HFFc6 (cell line): ENCODE results near the gene KCNQ1OT1. TPM values are rescaled to one million over a fixed set of nuclear protein-coding genes. Genes with fewer than 3 reads are reported as not detected.

Experiments
- DNase-seq: peaks from one replicate; pipeline ENCODE4 v3.0.0-alpha.2; 2018
- H3K27ac Mint-ChIP-seq: 2 replicates; pipeline ENCODE4 v1.8.0; 2020; ENCODE audit warnings: mild to moderate bottlenecking, mixed read lengths
- H3K27me3 Mint-ChIP-seq: 2 replicates; pipeline ENCODE4 v1.8.0; 2021; ENCODE audit warnings: mild to moderate bottlenecking, moderate library complexity, mixed read lengths; ENCODE audit not compliant: insufficient read depth
- H3K36me3 Mint-ChIP-seq: 2 replicates; pipeline ENCODE4 v1.8.0; 2021; ENCODE audit warnings: low read depth, mixed read lengths
- H3K4me1 Mint-ChIP-seq: 2 replicates; pipeline ENCODE4 v1.8.0; 2020; ENCODE audit warnings: low read depth, mixed read lengths
- H3K4me3 Mint-ChIP-seq: 2 replicates; pipeline ENCODE4 v1.8.0; 2020; ENCODE audit warnings: mild to moderate bottlenecking, moderate library complexity, mixed read lengths
- H3K9me3 Mint-ChIP-seq: 2 replicates; pipeline ENCODE4 v1.8.0; 2020; ENCODE audit warnings: mild to moderate bottlenecking, mixed read lengths
- total RNA-seq, 6 experiments: library from RNA; stranded (reverse); fragmentation: NEBNext Ultra II Directional; extraction: Animal tissue kit (Norgen Biotek cat#: 25700); gene quantifications; 2 replicates in 1 of 6; 3 replicates in 5 of 6; pipeline ENCODE4 v1.2.3, GENCODE V29; 2021
- TF ChIP-seq, protein P1 (sequence below): fragments of 200-600 bp; sonication (generic); IDR thresholded peaks from 2 replicates; pipeline ENCODE4 v1.5.0; 2021; ENCODE audit warnings: antibody characterized with exemption, mild to moderate bottlenecking

Gene KCNQ1OT1
- total RNA-seq, 6 experiments from 2014 or later: 0.41 to 0.76 (median 0.43) TPM

DNA sequence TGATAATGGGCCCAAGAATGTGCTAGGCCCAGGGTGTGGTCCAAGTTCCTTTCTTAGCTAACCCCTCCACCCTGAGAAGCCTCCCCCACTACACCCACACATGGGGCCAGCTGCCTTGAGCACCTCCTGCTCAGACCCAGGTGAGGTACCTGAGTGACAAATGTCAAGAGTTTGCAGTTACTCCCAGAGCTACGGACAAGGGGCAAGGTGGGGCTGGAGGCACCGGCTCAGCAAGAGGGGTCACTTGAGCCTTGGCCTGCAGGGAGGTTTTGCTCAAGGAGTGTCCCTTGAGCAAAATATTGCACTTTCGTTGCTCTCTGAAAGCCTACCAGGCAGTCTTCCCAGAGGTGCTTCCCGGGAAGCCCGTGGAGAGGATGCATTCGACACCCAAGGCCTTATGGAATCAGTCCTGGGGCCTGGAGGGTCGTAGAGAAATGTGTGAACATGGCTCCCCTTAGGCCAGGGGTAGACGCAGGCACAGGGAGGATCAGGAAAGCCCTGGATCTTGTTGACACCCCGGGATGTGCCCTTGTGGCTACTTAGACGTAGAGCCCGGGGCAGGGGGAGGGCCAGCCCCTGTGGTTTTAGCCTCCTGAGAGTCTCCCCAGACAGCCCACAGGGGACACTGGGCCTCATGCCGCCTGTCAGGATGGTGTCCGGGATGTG, 140.8 kb downstream of the KCNQ1OT1 start:
- TF ChIP-seq, protein P1, sequence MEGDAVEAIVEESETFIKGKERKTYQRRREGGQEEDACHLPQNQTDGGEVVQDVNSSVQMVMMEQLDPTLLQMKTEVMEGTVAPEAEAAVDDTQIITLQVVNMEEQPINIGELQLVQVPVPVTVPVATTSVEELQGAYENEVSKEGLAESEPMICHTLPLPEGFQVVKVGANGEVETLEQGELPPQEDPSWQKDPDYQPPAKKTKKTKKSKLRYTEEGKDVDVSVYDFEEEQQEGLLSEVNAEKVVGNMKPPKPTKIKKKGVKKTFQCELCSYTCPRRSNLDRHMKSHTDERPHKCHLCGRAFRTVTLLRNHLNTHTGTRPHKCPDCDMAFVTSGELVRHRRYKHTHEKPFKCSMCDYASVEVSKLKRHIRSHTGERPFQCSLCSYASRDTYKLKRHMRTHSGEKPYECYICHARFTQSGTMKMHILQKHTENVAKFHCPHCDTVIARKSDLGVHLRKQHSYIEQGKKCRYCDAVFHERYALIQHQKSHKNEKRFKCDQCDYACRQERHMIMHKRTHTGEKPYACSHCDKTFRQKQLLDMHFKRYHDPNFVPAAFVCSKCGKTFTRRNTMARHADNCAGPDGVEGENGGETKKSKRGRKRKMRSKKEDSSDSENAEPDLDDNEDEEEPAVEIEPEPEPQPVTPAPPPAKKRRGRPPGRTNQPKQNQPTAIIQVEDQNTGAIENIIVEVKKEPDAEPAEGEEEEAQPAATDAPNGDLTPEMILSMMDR: no peak
- no peaks in the 10 kb centered on the region for H3K9me3 Mint-ChIP-seq

DNA sequence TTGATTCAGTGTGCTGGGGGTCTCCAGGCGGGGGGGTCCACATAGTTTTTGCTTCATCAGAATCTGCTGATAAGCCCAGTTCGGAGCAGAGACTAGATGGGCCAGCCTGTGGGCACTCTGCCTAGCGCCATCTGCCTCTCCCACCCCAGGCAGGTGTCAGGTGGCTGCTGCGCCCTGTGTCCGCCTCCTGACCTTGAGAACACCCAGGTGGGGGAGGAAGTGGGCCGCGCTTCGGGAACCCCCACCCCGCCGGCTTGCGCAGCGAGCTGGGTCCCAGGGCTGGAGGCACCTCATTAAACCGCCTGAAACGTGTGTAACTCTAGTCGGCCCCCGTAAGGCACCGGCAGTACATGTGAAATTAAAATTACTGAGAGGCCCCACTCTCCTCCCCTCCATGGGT, 141.4 kb downstream of the KCNQ1OT1 start:
- Mint-ChIP-seq H3K27ac (no peak overlapping the region), H3K27me3 (peaks cover 11% of the 10 kb centered on the region), H3K4me3 (no peak overlapping the region), H3K4me1 (no peaks in the 10 kb centered on the region), H3K36me3 (no peaks in the 10 kb centered on the region), H3K9me3 (no peaks in the 10 kb centered on the region)
- no peak for DNase-seq
- TF ChIP-seq, protein P1: no peak

More for the DNA sequence above, 140.8 kb downstream of the KCNQ1OT1 start:
- Mint-ChIP-seq H3K4me3 (no peak overlapping the region), H3K27me3 (peaks cover 13% of the 10 kb centered on the region), H3K27ac (no peak overlapping the region), H3K4me1 (no peaks in the 10 kb centered on the region), H3K36me3 (no peaks in the 10 kb centered on the region)
- no peak for DNase-seq

Other genes starting within 250 kb of the KCNQ1OT1 start
- under 1 TPM in 2 of 6 experiments, not detected in 4; 0.17 to 0.24 TPM for gene CDKN1C, start 185.8 kb upstream of the KCNQ1OT1 start, total RNA-seq
- gene PHLDA2, start 229.4 kb upstream of the KCNQ1OT1 start, total RNA-seq: 100 to 1,000 TPM; 102 to 149 (median 125) TPM